ENCODE data around the gene SERINC5.

The SERINC5 gene

GRCh38 chr5:80254767-80255430 lies 949 bp downstream of the SERINC5 start:
- no peak for DNase-seq (ENCODE audit: low read depth)

GRCh38 chr5:80251636-80252035 lies 4.2 kb downstream of the SERINC5 start:
- no peak for DNase-seq (ENCODE audit: low read depth)

- DNase-seq (ENCODE audit: low read depth) = no peak
Observed at GRCh38 chr5:80250801-80251200, 5.0 kb downstream of the SERINC5 start.

- DNase-seq (ENCODE audit: low read depth) = no peak
Observed at GRCh38 chr5:80249901-80250300, 5.9 kb downstream of the SERINC5 start.

GRCh38 chr5:80248378-80248777 lies 7.5 kb downstream of the SERINC5 start:
- no peak for DNase-seq (ENCODE audit: low read depth)

- no peak for DNase-seq (ENCODE audit: low read depth)
Observed at GRCh38 chr5:80246995-80247729, 8.7 kb downstream of the SERINC5 start.

GRCh38 chr5:80246001-80246758 lies 9.7 kb downstream of the SERINC5 start:
- no peak for DNase-seq (ENCODE audit: low read depth)

GRCh38 chr5:80243567-80243966 lies 12.3 kb downstream of the SERINC5 start:
- no peak for DNase-seq (ENCODE audit: low read depth)

GRCh38 chr5:80242849-80243248 lies 13.0 kb downstream of the SERINC5 start:
- DNase-seq (ENCODE audit: low read depth) = no peak

- DNase-seq (ENCODE audit: low read depth) = no peak
Observed at GRCh38 chr5:80240368-80240986, 15.4 kb downstream of the SERINC5 start.

GRCh38 chr5:80239680-80240367 lies 16.0 kb downstream of the SERINC5 start:
- no peak for DNase-seq (ENCODE audit: low read depth)

GRCh38 chr5:80238778-80239679 lies 16.8 kb downstream of the SERINC5 start:
- DNase-seq (ENCODE audit: low read depth) = no peak

- DNase-seq (ENCODE audit: low read depth) = no peak
Observed at GRCh38 chr5:80238097-80238496, 17.8 kb downstream of the SERINC5 start.

- DNase-seq (ENCODE audit: low read depth) = no peak
Observed at GRCh38 chr5:80237243-80237642, 18.6 kb downstream of the SERINC5 start.

- no peak for DNase-seq (ENCODE audit: low read depth)
Observed at GRCh38 chr5:80234116-80234948, 21.5 kb downstream of the SERINC5 start.

GRCh38 chr5:80231693-80232092 lies 24.2 kb downstream of the SERINC5 start:
- DNase-seq (ENCODE audit: low read depth) = no peak

GRCh38 chr5:80231243-80231642 lies 24.6 kb downstream of the SERINC5 start:
- no peak for DNase-seq (ENCODE audit: low read depth)

GRCh38 chr5:80230269-80230992 lies 25.4 kb downstream of the SERINC5 start:
- no peak for DNase-seq (ENCODE audit: low read depth)

- DNase-seq (ENCODE audit: low read depth) = no peak
Observed at GRCh38 chr5:80229902-80230255, 26.0 kb downstream of the SERINC5 start.
